Kidney epithelial cell (primary cell): ENCODE data around the gene SERTAD4. TPM values are rescaled to one million over a fixed set of nuclear protein-coding genes. Genes with fewer than 3 reads are reported as not detected.

Experiments used
- DNase-seq: peaks from one replicate; pipeline ENCODE4 v3.0.0-alpha.2; 2010; ENCODE audit warnings: low read depth
- H3K27me3 ChIP-seq: 2 replicates; pipeline ENCODE4 v1.6.0; 2011; ENCODE audit warnings: low read length; ENCODE audit not compliant: control insufficient read depth, insufficient read depth
- H3K36me3 ChIP-seq: 2 replicates; pipeline ENCODE4 v1.5.1; 2011; ENCODE audit warnings: low read length; ENCODE audit not compliant: control insufficient read depth, insufficient read depth
- H3K4me3 ChIP-seq: 2 replicates; pipeline ENCODE4 v1.5.1; 2011; ENCODE audit warnings: low read depth, mild to moderate bottlenecking, control low read depth, low read length
- CTCF ChIP-seq: IDR thresholded peaks from 2 replicates; pipeline ENCODE4 v1.5.1; 2011; ENCODE audit warnings: mild to moderate bottlenecking, moderate library complexity, low read length, control low read depth, inconsistent platforms; ENCODE audit not compliant: insufficient read depth, poor library complexity, severe bottlenecking
- total RNA-seq: library from RNA; depleted of rRNA; stranded (reverse); fragments of >200 nt; gene quantifications from 2 replicates; pipeline ENCODE4 v1.2.3, GENCODE V29; 2015

SERTAD4 gene
- total RNA-seq, 1 donor from 2014 or later = 10.6 TPM

- H3K36me3 ChIP-seq = no peaks in the 10 kb centered on the region
- DNase-seq = no peak
These were observed 1.7 kb downstream of the SERTAD4 start for GRCh38 chr1:210234329-210234757.

GRCh38 chr1:210235363-210236053, 2.9 kb downstream of the SERTAD4 start:
- Histone ChIP-seq H3K27me3 (no peaks in the 10 kb centered on the region), H3K4me3 (no peak overlapping the region), H3K36me3 (no peaks in the 10 kb centered on the region)
- no peak for TF ChIP-seq CTCF
- no peak for DNase-seq

More at GRCh38 chr1:210234329-210234757, 1.7 kb downstream of the SERTAD4 start:
- no peak for TF ChIP-seq CTCF
- no peaks in the 10 kb centered on the region for H3K27me3 ChIP-seq
- H3K4me3 ChIP-seq = peak overlapping the region; percentile 92

GRCh38 chr1:210236386-210236839, 3.8 kb downstream of the SERTAD4 start:
- no peaks in the 10 kb centered on the region for H3K27me3 ChIP-seq
- DNase-seq = no peak
- H3K4me3 ChIP-seq = no peak overlapping the region
- no peaks in the 10 kb centered on the region for H3K36me3 ChIP-seq
- no peak for TF ChIP-seq CTCF

GRCh38 chr1:210236840-210237409, 4.3 kb downstream of the SERTAD4 start:
- H3K27me3 ChIP-seq = no peaks in the 10 kb centered on the region
- no peak for TF ChIP-seq CTCF
- H3K4me3 ChIP-seq = no peak overlapping the region
- no peaks in the 10 kb centered on the region for H3K36me3 ChIP-seq
- DNase-seq = no peak

- DNase-seq = no peak
- H3K4me3 ChIP-seq = no peak overlapping the region
These were observed 4.9 kb downstream of the SERTAD4 start for GRCh38 chr1:210237479-210237878.

More at GRCh38 chr1:210237479-210237878, 4.9 kb downstream of the SERTAD4 start:
- no peaks in the 10 kb centered on the region for H3K36me3 ChIP-seq
- no peak for TF ChIP-seq CTCF
- H3K27me3 ChIP-seq = no peaks in the 10 kb centered on the region
